Mucosa of descending colon (tissue), 3 donors: ENCODE measurements around the gene SEPTIN11. TPM values are rescaled to one million over a fixed set of nuclear protein-coding genes. Genes with fewer than 3 reads are reported as not detected.

Experiments used
- ATAC-seq: fragments of 200-7000 bp; cut with Tn5 transposase; one replicate; pipeline ENCODE4 v1.9.1; 2020; ENCODE audit warnings: mild to moderate bottlenecking, moderate library complexity
- DNase-seq, 3 donors: peaks; one replicate each; pipeline ENCODE4 v3.0.0-alpha.2; 2020
- H3K36me3 ChIP-seq: fragments of 200-600 bp; one replicate; pipeline ENCODE4 v1.8.0; 2021; ENCODE audit warnings: low read depth, mild to moderate bottlenecking
- H3K4me1 ChIP-seq: fragments of 200-600 bp; one replicate; pipeline ENCODE4 v1.8.0; 2021; ENCODE audit warnings: low read depth, mild to moderate bottlenecking
- H3K4me3 ChIP-seq: fragments of 200-600 bp; one replicate; pipeline ENCODE4 v1.8.0; 2021; ENCODE audit warnings: mild to moderate bottlenecking
- H3K9me3 ChIP-seq: fragments of 200-600 bp; one replicate; pipeline ENCODE4 v1.8.0; 2021; ENCODE audit warnings: mild to moderate bottlenecking
- CTCF ChIP-seq: fragments of 200-600 bp; IDR thresholded peaks from one replicate; pipeline ENCODE4 v1.8.0; 2022; ENCODE audit warnings: antibody characterized with exemption, mild to moderate bottlenecking
- intact Hi-C, 2 donors: fragments of 100-400 bp; cut with DNase I in 1 of 2; cut with micrococcal nuclease in 1 of 2; formaldehyde crosslinking; loops; one replicate each; pipeline versions ENCODE4 v1.11.0 to v1.11.1; 2022; cut with DNase I, micrococcal nuclease
- total RNA-seq, 3 donors: library from RNA; stranded (reverse); fragmentation: NEBNext Ultra II Directional in 2 of 3; extraction: Animal tissue kit (Norgen Biotek cat#: 25700) in 2 of 3; gene quantifications; one replicate each; pipeline versions ENCODE4 v1.2.1 to v1.2.4, GENCODE V29; 2021 to 2023
- donor health status: DM: no; HTN: no; CAD: no; lungs with moderate emphysema.
- donor health status: DM: no; HTN: no; CAD: no.
- donor health status: DM: no; HTN: yes; CAD: no.

The SEPTIN11 gene
- total RNA-seq, 3 donors from 2014 or later: 73.0 to 117 (median 109) TPM

GRCh38 chr4:76982638-76983584 is 33.4 kb downstream of the SEPTIN11 start:
- H3K9me3 ChIP-seq: no peaks in the 10 kb centered on the region
- peaks cover 34% of the 10 kb centered on the region for H3K4me1 ChIP-seq
- no peak for TF ChIP-seq CTCF
- ATAC-seq (no peak), DNase-seq (no peak)
- H3K4me3 ChIP-seq: no peak overlapping the region
- H3K36me3 ChIP-seq: no peaks in the 10 kb centered on the region
- intact Hi-C loops: no loop called here

GRCh38 chr4:76984127-76984526 is 34.6 kb downstream of the SEPTIN11 start:
- Histone ChIP-seq H3K9me3 (no peaks in the 10 kb centered on the region), H3K4me3 (no peak overlapping the region), H3K4me1 (peaks cover 38% of the 10 kb centered on the region), H3K36me3 (no peaks in the 10 kb centered on the region)
- intact Hi-C loops: no loop called here
- TF ChIP-seq CTCF: no peak
- DNase-seq: no peak
- peak; percentile 15 for ATAC-seq

GRCh38 chr4:76984788-76985211 is 35.2 kb downstream of the SEPTIN11 start:
- intact Hi-C loops: no loop called here
- no peaks in the 10 kb centered on the region for H3K9me3 ChIP-seq
- ATAC-seq: peak; percentile 29
- H3K4me1 ChIP-seq: peaks cover 33% of the 10 kb centered on the region
- H3K4me3 ChIP-seq: no peak overlapping the region
- no peaks in the 10 kb centered on the region for H3K36me3 ChIP-seq
- no peak for TF ChIP-seq CTCF
- peak in 1 of 3 donors; percentile 46 for DNase-seq

- no peaks in the 10 kb centered on the region for H3K9me3 ChIP-seq
- DNase-seq: no peak
- ATAC-seq: no peak
- no peaks in the 10 kb centered on the region for H3K36me3 ChIP-seq
- peaks cover 27% of the 10 kb centered on the region for H3K4me1 ChIP-seq
- intact Hi-C loops: no loop called here
- no peak overlapping the region for H3K4me3 ChIP-seq
- TF ChIP-seq CTCF: no peak
Measured at GRCh38 chr4:76987153-76987591, 37.6 kb downstream of the SEPTIN11 start.

- H3K36me3 ChIP-seq: no peaks in the 10 kb centered on the region
- intact Hi-C loops: no loop called here
- H3K4me1 ChIP-seq: peaks cover 22% of the 10 kb centered on the region
- no peak for DNase-seq
- H3K4me3 ChIP-seq: no peak overlapping the region
- no peaks in the 10 kb centered on the region for H3K9me3 ChIP-seq
- no peak for ATAC-seq
- no peak for TF ChIP-seq CTCF
Measured at GRCh38 chr4:76987685-76988084, 38.1 kb downstream of the SEPTIN11 start.
